GM12801 (cell line): ENCODE data around the gene FAM222B.

Source experiments
- TF ChIP-seq, protein P1 (sequence below): IDR thresholded peaks from one replicate; pipeline ENCODE4 v1.5.1; 2011; ENCODE audit warnings: control low read depth; ENCODE audit not compliant: insufficient read length; ENCODE audit errors: extremely low read depth

Gene FAM222B

DNA sequence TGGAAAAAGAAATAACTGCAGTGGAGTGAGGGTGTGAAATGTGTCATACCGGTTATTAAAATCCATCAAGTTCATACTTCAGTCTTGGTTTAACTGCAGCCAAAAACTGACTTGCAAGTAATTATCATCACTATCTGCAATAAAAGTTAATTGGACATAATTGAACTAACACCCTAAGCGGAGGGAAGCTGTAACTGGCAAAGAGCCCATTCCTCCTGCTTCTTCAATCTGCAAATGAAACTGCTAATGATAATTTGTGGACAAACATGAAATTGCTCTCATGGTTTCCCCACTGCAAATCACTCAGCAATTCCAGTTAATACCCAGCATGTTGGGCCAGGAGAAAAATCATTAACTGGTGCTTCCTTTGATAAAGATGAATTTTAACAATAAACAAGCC is 46.5 kb downstream of the FAM222B start:
- TF ChIP-seq, protein P1, sequence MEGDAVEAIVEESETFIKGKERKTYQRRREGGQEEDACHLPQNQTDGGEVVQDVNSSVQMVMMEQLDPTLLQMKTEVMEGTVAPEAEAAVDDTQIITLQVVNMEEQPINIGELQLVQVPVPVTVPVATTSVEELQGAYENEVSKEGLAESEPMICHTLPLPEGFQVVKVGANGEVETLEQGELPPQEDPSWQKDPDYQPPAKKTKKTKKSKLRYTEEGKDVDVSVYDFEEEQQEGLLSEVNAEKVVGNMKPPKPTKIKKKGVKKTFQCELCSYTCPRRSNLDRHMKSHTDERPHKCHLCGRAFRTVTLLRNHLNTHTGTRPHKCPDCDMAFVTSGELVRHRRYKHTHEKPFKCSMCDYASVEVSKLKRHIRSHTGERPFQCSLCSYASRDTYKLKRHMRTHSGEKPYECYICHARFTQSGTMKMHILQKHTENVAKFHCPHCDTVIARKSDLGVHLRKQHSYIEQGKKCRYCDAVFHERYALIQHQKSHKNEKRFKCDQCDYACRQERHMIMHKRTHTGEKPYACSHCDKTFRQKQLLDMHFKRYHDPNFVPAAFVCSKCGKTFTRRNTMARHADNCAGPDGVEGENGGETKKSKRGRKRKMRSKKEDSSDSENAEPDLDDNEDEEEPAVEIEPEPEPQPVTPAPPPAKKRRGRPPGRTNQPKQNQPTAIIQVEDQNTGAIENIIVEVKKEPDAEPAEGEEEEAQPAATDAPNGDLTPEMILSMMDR = no peak

DNA sequence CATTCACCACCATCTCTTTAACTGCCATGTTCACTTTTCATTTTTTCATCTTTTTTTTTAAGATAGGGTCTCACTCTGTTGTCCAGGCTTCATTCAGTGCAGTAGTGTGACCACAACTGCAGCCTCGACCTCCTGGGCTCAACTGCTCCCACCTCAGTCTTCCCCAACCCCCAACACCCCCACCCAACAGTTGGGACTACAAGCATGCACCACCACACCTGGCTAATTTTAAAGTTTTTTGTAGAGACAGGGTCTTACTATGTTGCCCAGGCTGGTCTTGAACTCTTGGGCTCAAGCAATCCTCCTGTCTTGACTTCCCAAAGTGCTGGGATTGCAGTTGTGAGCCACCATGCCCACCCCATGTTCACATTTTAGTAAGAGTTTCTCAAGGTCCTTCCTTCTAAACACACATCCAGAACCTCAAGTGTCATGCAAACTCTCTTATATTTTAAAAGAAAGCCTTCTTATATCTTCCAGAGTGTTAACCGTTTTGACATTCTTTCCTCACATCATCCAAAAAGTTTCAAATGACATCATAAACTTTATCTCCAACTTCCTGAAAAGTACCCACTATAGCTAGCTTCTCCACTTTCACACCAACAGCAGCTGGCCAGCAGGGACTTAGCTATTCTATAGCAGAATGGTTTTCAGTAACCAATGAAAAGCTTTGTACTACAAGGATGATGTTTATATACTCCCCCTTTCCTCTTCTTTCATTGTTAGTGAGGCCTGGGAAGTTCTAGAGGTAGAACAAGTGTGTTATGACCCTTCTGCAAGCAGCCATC is 49.5 kb downstream of the FAM222B start:
- TF ChIP-seq, protein P1 = no peak

DNA sequence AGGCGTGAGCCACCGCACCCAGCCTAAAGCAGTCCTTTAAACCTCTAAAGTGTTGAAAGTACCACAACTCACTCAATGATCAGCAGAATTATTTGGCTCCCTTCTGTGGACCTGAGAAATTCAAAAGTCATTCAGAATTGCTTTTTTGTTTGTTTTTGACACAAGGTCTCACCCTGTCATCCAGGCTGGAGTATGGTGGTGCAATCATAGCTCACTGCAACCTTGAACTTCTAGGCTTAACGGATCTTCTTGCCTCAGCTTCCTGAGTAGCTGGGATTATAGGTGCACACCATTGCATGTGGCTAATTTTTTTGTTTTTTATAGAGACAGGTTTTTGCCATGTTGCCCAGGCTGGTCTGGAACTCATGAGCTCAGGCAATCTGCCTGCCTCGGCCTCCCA is 54.5 kb downstream of the FAM222B start:
- TF ChIP-seq, protein P1 = no peak

DNA sequence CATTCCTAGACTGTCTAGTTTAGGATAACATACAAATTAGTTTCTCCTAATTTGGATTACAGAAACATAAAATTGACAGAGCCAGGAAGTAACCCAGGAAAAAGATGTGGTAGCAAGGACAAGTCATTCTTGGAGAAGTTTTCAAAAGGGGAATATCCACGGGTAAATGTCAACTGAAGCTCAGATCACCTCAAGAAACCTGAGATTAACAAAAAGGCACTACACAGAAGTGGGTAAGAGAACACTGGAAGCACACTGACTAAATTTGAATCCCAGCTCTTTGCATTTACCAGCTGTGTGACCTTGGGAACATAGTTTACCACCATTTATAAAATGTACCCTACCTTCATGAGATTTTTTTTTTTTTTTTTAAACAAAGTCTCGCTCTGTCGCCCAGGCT is 59.4 kb downstream of the FAM222B start:
- TF ChIP-seq, protein P1 = no peak

DNA sequence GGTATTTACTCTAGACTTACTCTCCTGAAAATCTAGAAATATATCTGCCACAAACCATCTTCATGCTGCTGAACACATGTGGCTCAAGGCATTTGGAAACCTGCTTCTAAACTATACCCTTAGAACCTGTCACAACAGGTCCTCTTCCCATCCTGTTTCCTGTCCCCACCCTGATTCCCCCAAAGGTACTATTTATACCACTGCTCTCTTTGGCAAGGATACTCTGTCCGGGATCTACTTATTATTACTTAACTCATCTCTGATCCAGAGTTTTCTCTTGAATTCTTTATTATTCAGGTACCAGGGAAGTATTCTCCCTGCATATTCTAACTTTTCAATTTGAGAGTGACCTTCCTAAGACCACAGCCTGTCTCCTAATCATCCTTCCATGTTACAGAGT is 65.4 kb downstream of the FAM222B start:
- TF ChIP-seq, protein P1 = no peak

DNA sequence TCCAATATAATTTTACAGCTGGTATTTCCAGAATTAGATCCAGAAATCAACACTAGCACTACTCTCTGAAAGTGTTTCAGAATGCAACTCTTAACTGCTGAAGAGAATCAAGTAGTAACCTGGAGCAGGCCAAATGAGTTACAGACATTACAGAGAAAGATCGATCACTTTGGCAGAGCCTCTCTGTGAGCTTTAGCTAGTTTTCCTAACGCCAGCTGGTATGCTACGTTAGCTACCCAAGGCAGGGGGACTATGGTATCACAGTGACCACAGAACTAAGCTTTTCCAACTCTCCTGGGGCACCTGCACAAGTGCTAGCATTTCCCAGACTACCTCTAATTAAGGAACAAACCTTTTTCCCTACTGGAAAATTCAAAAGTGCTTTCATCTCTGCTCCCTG is 68.4 kb downstream of the FAM222B start:
- TF ChIP-seq, protein P1 = no peak

DNA sequence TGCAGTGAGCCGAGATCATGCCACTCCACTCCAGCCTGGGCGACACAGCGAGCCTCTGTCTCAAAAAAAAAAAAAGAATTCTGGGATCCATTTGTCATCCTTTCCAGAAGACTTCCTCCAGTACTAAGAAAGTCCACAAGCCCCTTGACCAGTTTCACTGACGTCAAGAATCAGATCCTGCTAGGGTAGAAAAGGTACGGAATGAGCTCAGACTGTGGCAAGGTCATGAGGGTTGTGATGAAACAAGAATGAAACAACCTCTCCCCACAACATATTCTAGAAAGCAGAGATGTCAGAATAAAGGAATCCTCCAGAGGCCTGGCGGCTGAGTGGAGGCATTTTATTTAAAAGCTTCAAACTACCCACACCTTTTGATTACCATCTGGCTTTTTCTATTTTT is 68.9 kb downstream of the FAM222B start:
- TF ChIP-seq, protein P1 = no peak

DNA sequence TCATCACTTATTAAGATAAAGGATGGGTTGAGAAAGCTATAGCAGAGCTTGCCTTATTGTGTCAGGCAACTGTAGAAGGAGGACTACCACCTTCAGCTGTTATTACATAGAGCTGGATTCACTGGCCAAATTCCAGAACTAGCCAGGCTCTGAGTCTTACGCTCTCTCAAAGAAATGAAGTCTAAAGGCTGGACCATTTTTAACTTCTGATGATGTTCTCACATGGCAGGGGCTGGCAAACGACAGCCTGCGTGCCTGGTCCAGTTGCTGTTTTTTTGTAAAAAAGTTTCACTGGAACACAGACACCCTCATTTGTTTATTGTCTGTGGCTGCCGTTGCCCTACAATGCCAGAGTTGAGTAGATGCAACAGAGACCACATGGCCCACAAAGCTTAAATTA is 77.6 kb downstream of the FAM222B start:
- TF ChIP-seq, protein P1 = no peak
